A549 treated with ZK216348 at 1 μM for 4 hours (cell line): ENCODE results near the gene RCAN3. TPM values are rescaled to one million over a fixed set of nuclear protein-coding genes. Genes with fewer than 3 reads are reported as not detected.

ENCODE experiments used
- total RNA-seq: library from RNA; stranded (reverse); fragments of 200-300 nt; extraction: Qiagen RNA extraction; gene quantifications from 5 replicates; pipeline ENCODE4 v1.2.3, GENCODE V29; 2022; ENCODE audit warnings: low read depth

Gene RCAN3
- 9.7 to 14.9 TPM (median 14.5 TPM) in 5 replicates for total RNA-seq

GRCh38 chr1:24502709-24503058 lies at the start of gene RCAN3:
Gene RCAN3, plus strand, starts transcription at chr1:24502836. Its CDS starts 11,537 bp downstream, at chr1:24514373.

GRCh38 chr1:24555591-24556413 lies 53.2 kb downstream of the RCAN3 start, which contains the start of gene NCMAP:
Gene NCMAP, plus strand, starts transcription at chr1:24556087. Its CDS starts 39,344 bp downstream, at chr1:24595431.

Other genes with a start within 250 kb of the RCAN3 start
- gene GRHL3, start 183.5 kb upstream of the RCAN3 start, total RNA-seq = 0.52 to 1.3 TPM (median 0.70 TPM) in 5 replicates
- 7.1 to 9.2 TPM (median 7.6 TPM) in 5 replicates for gene STPG1, start 89.1 kb upstream of the RCAN3 start, total RNA-seq
- 6.0 to 9.4 TPM (median 7.2 TPM) in 5 replicates for gene NIPAL3, start 87.0 kb upstream of the RCAN3 start, total RNA-seq
- 0.06 to 0.18 TPM (median 0.13 TPM) in 4 of 5 replicates, not detected in the other for gene NCMAP, start 53.3 kb downstream of the RCAN3 start, total RNA-seq
- gene SRRM1, start 140.5 kb downstream of the RCAN3 start, total RNA-seq = 35.5 to 67.9 TPM (median 46.9 TPM) in 5 replicates
- gene CLIC4, start 242.6 kb downstream of the RCAN3 start, total RNA-seq = 19.2 to 49.4 TPM (median 44.1 TPM) in 5 replicates